ENCODE measurements around the gene UBR2.

UBR2 gene

GRCh38 chr6:42571611-42572342 is 7.9 kb downstream of the UBR2 start:
- no peak for TF ChIP-seq USF1 (IDR thresholded peaks at IDR 0.05)
- TF ChIP-seq NFIC (IDR thresholded peaks at IDR 0.05) = no peak
- no peak for TF ChIP-seq ZBTB7A (IDR thresholded peaks at IDR 0.05; ENCODE audit: low read depth)
- no peak for TF ChIP-seq CREB1 (IDR thresholded peaks at IDR 0.05; ENCODE audit: low read depth)
- no peak for TF ChIP-seq RAD21 (IDR thresholded peaks at IDR 0.05; ENCODE audit: low read depth)
- no peak for TF ChIP-seq REST (IDR thresholded peaks at IDR 0.05; ENCODE audit: low read depth)
- TF ChIP-seq, protein P1, sequence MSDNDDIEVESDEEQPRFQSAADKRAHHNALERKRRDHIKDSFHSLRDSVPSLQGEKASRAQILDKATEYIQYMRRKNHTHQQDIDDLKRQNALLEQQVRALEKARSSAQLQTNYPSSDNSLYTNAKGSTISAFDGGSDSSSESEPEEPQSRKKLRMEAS (IDR thresholded peaks at IDR 0.05) = no peak
- no peak for TF ChIP-seq EP300 (IDR thresholded peaks at IDR 0.05; ENCODE audit: borderline replicate concordance)
- TF ChIP-seq TEAD4 (IDR thresholded peaks at IDR 0.05) = no peak
- no peak for TF ChIP-seq CEBPB (IDR thresholded peaks at IDR 0.05)
- no peak for TF ChIP-seq FOXM1 (IDR thresholded peaks at IDR 0.05; ENCODE audit: borderline replicate concordance, low read depth)
- no peak for TF ChIP-seq TCF12 (IDR thresholded peaks at IDR 0.05; ENCODE audit: low read depth)
- no peak for TF ChIP-seq EGR1 (IDR thresholded peaks at IDR 0.05)
- TF ChIP-seq YY1 (IDR thresholded peaks at IDR 0.05; ENCODE audit: low read depth) = no peak
- no peak for TF ChIP-seq TAF1 (IDR thresholded peaks at IDR 0.05; ENCODE audit: low read depth)

DNA sequence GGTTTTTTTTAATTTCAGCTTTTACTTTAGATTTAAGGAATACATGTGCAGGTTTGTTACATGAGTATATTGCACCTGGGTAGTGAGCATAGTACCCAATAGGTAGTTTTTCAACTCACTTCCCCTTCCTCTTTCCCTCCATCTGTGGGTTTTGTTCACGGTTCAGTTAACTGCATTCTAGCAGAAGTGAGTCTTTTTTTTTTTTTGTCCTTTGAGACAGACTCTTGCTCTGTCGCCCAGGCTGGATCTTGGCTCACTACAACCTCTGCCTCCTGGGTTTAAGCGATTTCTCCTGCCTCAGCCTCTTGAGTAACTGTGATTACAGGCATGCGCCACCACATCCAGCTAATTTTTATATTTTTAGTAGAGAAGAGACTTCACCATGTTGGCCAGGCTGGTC is 8.7 kb downstream of the UBR2 start:
- no peak for TF ChIP-seq ZBTB7A (IDR thresholded peaks at IDR 0.05; ENCODE audit: low read depth)
- TF ChIP-seq EGR1 (IDR thresholded peaks at IDR 0.05) = no peak
- TF ChIP-seq RAD21 (IDR thresholded peaks at IDR 0.05; ENCODE audit: low read depth) = no peak
- TF ChIP-seq FOXM1 (IDR thresholded peaks at IDR 0.05; ENCODE audit: borderline replicate concordance, low read depth) = no peak
- TF ChIP-seq TAF1 (IDR thresholded peaks at IDR 0.05; ENCODE audit: low read depth) = no peak
- TF ChIP-seq CEBPB (IDR thresholded peaks at IDR 0.05) = no peak
- no peak for TF ChIP-seq YY1 (IDR thresholded peaks at IDR 0.05; ENCODE audit: low read depth)

GRCh38 chr6:42598300-42598699 is 34.5 kb downstream of the UBR2 start:
- TF ChIP-seq YY1 (IDR thresholded peaks at IDR 0.05; ENCODE audit: low read depth) = no peak
- TF ChIP-seq EP300 (IDR thresholded peaks at IDR 0.05; ENCODE audit: borderline replicate concordance) = no peak
- no peak for TF ChIP-seq CEBPB (IDR thresholded peaks at IDR 0.05)
- TF ChIP-seq TAF1 (IDR thresholded peaks at IDR 0.05; ENCODE audit: low read depth) = no peak
- TF ChIP-seq NFIC (IDR thresholded peaks at IDR 0.05) = no peak
- no peak for TF ChIP-seq TEAD4 (IDR thresholded peaks at IDR 0.05)
- no peak for TF ChIP-seq USF1 (IDR thresholded peaks at IDR 0.05)
- no peak for TF ChIP-seq CREB1 (IDR thresholded peaks at IDR 0.05; ENCODE audit: low read depth)
- no peak for TF ChIP-seq FOXM1 (IDR thresholded peaks at IDR 0.05; ENCODE audit: borderline replicate concordance, low read depth)
- TF ChIP-seq ZBTB7A (IDR thresholded peaks at IDR 0.05; ENCODE audit: low read depth) = no peak
- TF ChIP-seq, protein P1 (IDR thresholded peaks at IDR 0.05) = no peak
- no peak for TF ChIP-seq REST (IDR thresholded peaks at IDR 0.05; ENCODE audit: low read depth)
- TF ChIP-seq RAD21 (IDR thresholded peaks at IDR 0.05; ENCODE audit: low read depth) = no peak

DNA sequence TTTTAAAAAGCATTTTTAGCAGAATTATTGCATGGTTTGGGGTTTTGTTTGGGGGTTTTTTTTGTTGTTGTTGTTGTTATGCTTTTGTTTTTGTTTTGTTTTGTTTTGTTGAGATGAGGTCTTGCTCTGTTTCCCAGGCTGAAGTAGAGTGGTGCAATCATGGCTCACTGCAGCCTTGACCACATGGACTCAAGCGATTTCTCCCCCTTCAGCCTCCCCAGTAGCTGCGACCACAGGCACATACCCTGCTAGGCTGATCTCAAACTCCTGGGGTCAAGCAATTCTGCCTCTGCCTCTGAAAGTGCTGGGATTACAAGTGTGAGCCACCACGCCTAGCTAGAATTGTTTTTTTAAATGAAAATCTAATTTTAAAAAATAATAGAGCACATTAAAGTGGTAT is 35.7 kb downstream of the UBR2 start:
- TF ChIP-seq YY1 (IDR thresholded peaks at IDR 0.05; ENCODE audit: low read depth) = no peak
- no peak for TF ChIP-seq TAF1 (IDR thresholded peaks at IDR 0.05; ENCODE audit: low read depth)
- TF ChIP-seq RAD21 (IDR thresholded peaks at IDR 0.05; ENCODE audit: low read depth) = no peak
- no peak for TF ChIP-seq CREB1 (IDR thresholded peaks at IDR 0.05; ENCODE audit: low read depth)
- TF ChIP-seq REST (IDR thresholded peaks at IDR 0.05; ENCODE audit: low read depth) = no peak
- no peak for TF ChIP-seq NFIC (IDR thresholded peaks at IDR 0.05)
- no peak for TF ChIP-seq EGR1 (IDR thresholded peaks at IDR 0.05)
- no peak for TF ChIP-seq FOXM1 (IDR thresholded peaks at IDR 0.05; ENCODE audit: borderline replicate concordance, low read depth)
- TF ChIP-seq CEBPB (IDR thresholded peaks at IDR 0.05) = no peak
- TF ChIP-seq ZBTB7A (IDR thresholded peaks at IDR 0.05; ENCODE audit: low read depth) = no peak
- TF ChIP-seq, protein P1 (IDR thresholded peaks at IDR 0.05) = no peak
- TF ChIP-seq EP300 (IDR thresholded peaks at IDR 0.05; ENCODE audit: borderline replicate concordance) = no peak
- TF ChIP-seq USF1 (IDR thresholded peaks at IDR 0.05) = no peak
- no peak for TF ChIP-seq TCF12 (IDR thresholded peaks at IDR 0.05; ENCODE audit: low read depth)
- TF ChIP-seq TEAD4 (IDR thresholded peaks at IDR 0.05) = no peak
